Brain microvascular endothelial cell (primary cell): ENCODE results near the gene GLT6D1.
A peak's percentile ranks its signal among the peaks of the same experiment; 100 is the strongest.

ENCODE experiments used
- DNase-seq: peaks from one replicate; pipeline ENCODE4 v3.0.0-alpha.2; 2020
- H3K27ac ChIP-seq: fragments of 250-450 bp; sonication (Bioruptor Pico); 2 replicates; pipeline ENCODE4 v1.5.1; 2020; ENCODE audit warnings: mild to moderate bottlenecking, moderate library complexity
- H3K27me3 ChIP-seq: fragments of 250-450 bp; sonication (Bioruptor Pico); replicated peaks from 2 replicates; pipeline ENCODE4 v1.5.1; 2020; ENCODE audit warnings: mild to moderate bottlenecking
- H3K36me3 ChIP-seq: fragments of 250-450 bp; sonication (Bioruptor Pico); replicated peaks from 2 replicates; pipeline ENCODE4 v1.5.1; 2020; ENCODE audit warnings: mild to moderate bottlenecking
- H3K4me3 ChIP-seq: 2 replicates; pipeline ENCODE4 v1.5.1; 2011; ENCODE audit warnings: low read depth, mild to moderate bottlenecking, control low read depth, low read length, moderate library complexity
- in situ Hi-C: cut with HindIII; loops from 2 replicates; pipeline ENCODE4 v1.10.0; 2017; ENCODE audit warnings: low sequenced_read_pairs, low pct_ligation_motif_present
- TF ChIP-seq, protein P1 (sequence below): IDR thresholded peaks from 2 replicates; pipeline ENCODE4 v1.5.1; 2011; ENCODE audit warnings: low read depth, mild to moderate bottlenecking, moderate library complexity, low read length, control low read depth, inconsistent platforms; ENCODE audit errors: missing control alignments

The GLT6D1 gene

DNA sequence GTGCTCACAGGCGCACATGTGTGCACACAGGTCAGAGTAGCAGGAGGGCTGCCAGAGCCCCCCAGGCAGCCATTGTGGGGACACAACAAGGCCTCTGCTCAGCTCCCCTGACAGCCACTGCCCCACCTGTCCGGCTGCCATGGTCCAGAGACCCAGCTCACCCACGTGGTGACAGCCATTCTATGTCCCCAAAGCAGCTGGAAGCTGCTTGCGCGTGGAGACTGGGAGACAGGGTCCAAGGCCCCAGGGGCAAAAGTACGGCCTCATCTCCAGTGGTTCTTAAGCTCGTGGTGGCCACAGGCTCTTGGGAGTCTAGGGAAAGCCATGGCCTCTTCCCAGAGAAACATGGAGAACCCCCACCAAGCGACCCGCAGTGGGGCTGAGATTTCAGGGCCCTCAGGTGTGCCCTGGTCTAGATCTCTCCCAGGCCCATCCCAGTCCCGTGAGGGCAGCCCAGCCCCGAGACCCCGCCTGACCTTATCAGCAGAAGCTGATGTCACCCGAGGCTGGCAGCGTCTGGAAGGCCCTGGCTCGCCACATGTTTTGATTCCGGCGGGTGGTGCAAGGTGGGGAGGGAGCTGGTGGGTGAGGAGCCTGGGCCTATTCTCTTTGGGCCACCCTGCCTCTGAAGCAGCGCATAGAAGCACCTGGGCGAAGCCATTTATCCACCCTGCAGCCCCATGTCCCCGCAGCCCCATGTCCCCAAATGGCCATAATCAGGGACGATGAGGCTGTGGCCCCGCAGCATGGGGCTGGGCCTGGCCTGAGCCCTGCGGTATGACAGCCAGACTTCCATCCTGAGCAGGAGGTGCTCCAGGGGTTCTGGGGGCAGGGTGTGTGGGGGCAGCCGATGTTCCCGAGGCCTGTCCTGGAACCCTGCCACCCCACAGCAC is 31.7 kb downstream of the GLT6D1 start:
- Histone ChIP-seq H3K36me3 (no peaks in the 10 kb centered on the region), H3K27ac (no peak overlapping the region), H3K27me3 (no peaks in the 10 kb centered on the region), H3K4me3 (no peak overlapping the region)
- TF ChIP-seq, protein P1, sequence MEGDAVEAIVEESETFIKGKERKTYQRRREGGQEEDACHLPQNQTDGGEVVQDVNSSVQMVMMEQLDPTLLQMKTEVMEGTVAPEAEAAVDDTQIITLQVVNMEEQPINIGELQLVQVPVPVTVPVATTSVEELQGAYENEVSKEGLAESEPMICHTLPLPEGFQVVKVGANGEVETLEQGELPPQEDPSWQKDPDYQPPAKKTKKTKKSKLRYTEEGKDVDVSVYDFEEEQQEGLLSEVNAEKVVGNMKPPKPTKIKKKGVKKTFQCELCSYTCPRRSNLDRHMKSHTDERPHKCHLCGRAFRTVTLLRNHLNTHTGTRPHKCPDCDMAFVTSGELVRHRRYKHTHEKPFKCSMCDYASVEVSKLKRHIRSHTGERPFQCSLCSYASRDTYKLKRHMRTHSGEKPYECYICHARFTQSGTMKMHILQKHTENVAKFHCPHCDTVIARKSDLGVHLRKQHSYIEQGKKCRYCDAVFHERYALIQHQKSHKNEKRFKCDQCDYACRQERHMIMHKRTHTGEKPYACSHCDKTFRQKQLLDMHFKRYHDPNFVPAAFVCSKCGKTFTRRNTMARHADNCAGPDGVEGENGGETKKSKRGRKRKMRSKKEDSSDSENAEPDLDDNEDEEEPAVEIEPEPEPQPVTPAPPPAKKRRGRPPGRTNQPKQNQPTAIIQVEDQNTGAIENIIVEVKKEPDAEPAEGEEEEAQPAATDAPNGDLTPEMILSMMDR = no peak
- no peak for DNase-seq
- in situ Hi-C loops = no loop called here

DNA sequence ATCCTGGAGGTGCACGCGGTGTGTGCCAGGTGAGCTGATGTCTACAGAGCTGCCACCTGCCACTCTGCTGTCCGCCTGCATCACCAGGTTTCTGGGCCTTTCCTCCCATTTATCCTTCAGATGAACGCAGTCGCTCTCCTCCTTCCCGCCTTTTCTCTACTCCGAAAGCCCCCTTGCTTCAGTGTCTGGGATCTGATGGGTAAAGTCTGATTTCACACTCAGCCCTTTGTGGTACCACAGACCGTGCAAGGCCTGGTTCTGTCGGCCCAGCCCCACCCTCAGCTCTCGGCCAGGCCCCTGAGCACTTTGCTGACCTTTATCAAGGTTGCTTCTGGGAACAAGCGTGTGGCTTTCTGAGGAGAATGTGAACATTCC is 32.5 kb downstream of the GLT6D1 start:
- in situ Hi-C loops = no loop called here
- TF ChIP-seq, protein P1 = no peak
- no peaks in the 10 kb centered on the region for H3K27me3 ChIP-seq
- no peak overlapping the region for H3K27ac ChIP-seq
- no peaks in the 10 kb centered on the region for H3K36me3 ChIP-seq
- no peak for DNase-seq
- H3K4me3 ChIP-seq = no peak overlapping the region

DNA sequence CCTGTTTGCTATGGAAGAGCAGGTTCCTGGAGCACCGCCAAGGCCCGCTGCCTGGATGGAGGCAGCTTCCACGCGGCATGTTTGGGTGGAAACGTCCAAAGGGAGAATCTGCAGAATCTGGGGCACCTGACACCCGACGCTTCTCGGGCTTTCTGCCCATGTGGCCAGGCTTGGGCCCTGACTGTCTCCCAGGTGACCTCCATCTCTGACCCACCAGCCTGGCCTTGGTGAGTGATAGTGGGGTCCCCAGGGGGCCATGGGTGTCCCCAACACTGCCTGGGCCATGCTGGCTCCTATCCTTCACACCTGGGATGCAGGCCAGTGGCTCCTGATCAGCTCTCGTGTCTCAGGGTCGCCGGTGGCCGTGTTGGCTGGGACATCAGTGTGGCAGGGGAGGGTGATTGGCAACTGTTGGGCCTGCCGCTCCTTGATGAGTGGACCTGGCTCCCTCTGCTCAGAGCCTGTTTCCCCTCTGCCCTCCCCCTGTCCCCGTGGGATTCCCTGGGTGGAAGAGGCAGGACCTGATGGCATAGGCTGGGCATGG is 34.0 kb downstream of the GLT6D1 start:
- no peak for DNase-seq
- TF ChIP-seq, protein P1 = no peak
- Histone ChIP-seq H3K27me3 (no peaks in the 10 kb centered on the region), H3K4me3 (no peak overlapping the region), H3K36me3 (no peaks in the 10 kb centered on the region), H3K27ac (no peak overlapping the region)
- in situ Hi-C loops = no loop called here

DNA sequence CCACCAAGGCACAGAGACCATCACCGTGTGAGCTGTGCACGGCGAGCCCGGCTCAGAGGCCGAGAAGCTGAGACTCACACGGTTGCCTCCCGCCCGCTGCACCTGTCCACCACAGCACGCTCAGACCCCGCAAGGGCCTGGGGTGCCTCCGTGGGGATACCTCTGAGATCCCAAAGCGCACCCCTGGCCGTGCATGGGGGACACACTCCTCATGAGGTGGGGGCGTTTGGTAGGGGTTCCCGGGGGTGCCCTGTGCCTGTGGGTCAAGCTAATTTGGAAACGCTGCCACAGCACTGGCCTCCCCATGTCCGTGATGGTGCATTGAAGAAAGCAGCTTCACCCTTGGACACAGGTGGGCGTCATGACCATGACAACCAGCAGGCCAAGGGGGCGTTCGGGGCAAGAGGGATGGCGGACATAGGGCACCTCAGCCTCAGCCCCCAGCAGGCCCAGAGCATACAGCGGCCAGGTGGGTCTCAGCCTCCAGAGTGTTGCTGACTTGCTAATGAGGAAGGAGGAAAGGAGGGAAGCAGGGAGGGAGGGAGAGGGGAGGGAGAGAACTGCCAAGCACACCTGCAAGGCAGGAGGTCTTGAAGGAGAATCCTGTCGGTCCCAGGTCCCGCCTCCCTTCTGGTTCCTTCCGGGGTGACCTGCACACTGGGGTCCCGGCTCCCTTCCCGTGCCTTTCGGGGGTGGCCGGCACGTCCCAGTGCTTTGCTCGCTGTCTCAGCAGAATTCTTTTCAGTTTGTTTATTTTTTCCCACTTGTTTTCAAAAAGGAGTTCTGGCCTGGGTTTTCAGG is 34.7 kb downstream of the GLT6D1 start:
- no peak overlapping the region for H3K27ac ChIP-seq
- H3K4me3 ChIP-seq = no peak overlapping the region
- H3K27me3 ChIP-seq = peaks cover 2% of the 10 kb centered on the region
- no peak for DNase-seq
- TF ChIP-seq, protein P1 = no peak
- in situ Hi-C loops = no loop called here
- H3K36me3 ChIP-seq = no peaks in the 10 kb centered on the region

DNA sequence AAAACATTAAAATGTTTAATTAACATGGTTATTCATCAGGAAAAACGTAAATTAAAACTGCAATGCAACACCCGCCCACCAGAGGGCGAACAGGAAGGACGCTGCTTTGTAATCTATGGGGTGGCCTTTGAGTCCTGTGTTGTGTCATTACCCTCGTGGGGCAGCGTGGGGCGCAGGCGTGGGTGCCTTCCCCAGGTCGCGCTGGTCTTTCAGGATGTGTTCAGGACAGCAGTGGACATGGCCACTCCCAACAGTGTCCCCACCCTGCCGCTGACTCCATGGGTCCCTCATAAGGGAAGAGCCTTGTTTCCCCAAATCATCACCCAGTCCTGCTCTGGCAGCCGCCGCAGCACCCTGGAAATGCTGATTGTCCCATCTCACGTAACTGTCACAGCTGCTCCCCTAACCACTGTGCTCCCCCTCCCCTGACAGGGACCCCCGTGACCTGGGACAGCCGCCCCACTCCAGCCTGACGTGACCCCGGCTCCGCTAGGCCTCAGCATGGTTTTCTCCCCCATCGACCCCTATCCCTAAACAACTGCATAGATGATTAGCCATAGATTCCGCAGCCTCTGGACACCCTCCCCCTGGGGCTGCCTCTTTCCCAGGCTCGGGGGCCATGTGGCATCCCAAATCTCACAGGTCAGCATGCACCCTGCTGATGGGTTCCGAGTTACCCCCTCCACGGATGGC is 36.4 kb downstream of the GLT6D1 start:
- Histone ChIP-seq H3K4me3 (no peak overlapping the region), H3K27ac (no peak overlapping the region), H3K27me3 (peaks cover 2% of the 10 kb centered on the region), H3K36me3 (no peaks in the 10 kb centered on the region)
- in situ Hi-C loops = no loop called here
- TF ChIP-seq, protein P1 = peak; percentile 79
- DNase-seq = peak; percentile 25
